Activated CD4-positive, alpha-beta T cell treated with anti-CD3 and anti-CD28 coated beads, Interleukin-2, amount 10 ng/mL, durations not matched to agents 24 days and 14 days (primary cell): Measurements from ENCODE around the gene DNAAF5. TPM values are rescaled to one million over a fixed set of nuclear protein-coding genes. Genes with fewer than 3 reads are reported as not detected.

Experiments
- DNase-seq: peaks from one replicate; pipeline ENCODE4 v3.0.0; 2022
- H3K27ac Mint-ChIP-seq: one replicate; pipeline ENCODE4 v1.8.0; 2022; ENCODE audit warnings: mild to moderate bottlenecking, mixed read lengths
- H3K27me3 Mint-ChIP-seq: one replicate; pipeline ENCODE4 v1.8.0; 2022; ENCODE audit warnings: mixed read lengths
- H3K36me3 Mint-ChIP-seq: one replicate; pipeline ENCODE4 v1.8.0; 2022; ENCODE audit warnings: low read depth, mild to moderate bottlenecking, mixed read lengths
- H3K4me1 Mint-ChIP-seq: one replicate; pipeline ENCODE4 v1.8.0; 2021; ENCODE audit warnings: mixed read lengths
- H3K4me3 Mint-ChIP-seq: one replicate; pipeline ENCODE4 v1.8.0; 2022; ENCODE audit warnings: mild to moderate bottlenecking, moderate library complexity, mixed read lengths
- H3K9me3 Mint-ChIP-seq: one replicate; pipeline ENCODE4 v1.8.0; 2021; ENCODE audit warnings: mixed read lengths
- intact Hi-C: fragments of 100-400 bp; cut with micrococcal nuclease; formaldehyde crosslinking; loops from one replicate; pipeline ENCODE4 v1.15.1; 2023
- total RNA-seq: library from RNA; stranded (reverse); gene quantifications from 2 replicates; pipeline ENCODE4 v1.2.3, GENCODE V29; 2022

The DNAAF5 gene
- total RNA-seq, 1 donor from 2014 or later = 50.6 TPM

DNA sequence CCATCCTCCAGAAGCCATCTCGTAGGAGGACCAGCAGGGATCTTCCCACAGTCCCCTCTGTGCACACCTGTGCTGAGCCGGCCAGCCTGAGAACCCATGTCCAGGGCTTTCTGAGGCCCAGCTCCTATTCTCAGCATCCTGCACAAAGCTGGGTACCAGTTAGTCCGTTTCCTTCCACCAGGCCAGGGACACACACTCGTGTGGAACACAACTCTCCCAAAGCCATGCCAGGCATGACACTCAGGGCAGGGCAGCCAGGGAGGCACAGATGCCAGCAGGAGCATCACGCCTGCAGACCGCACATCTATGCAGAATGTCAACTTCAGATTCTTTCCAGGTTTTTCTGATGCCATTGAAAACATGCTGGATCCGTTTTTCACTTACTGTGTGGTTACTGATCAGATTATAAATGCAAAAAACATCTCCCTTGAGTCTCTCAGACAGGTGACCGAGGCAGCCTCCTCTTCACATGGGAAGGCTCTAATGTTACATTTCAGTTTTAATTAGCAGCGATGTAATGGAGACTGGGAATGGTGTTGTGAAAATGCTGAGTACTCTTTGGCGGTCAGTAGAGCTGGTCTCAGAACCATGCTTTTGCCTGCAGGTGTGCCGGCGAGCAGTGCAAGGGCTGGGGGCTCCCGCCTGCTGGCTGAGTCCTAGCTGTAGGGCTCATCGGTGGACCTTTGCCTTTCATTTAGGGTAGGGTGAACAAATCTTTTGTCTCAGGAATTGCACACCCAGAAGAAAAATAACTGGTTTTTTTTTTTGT lies 102.5 kb downstream of the DNAAF5 start:
- Mint-ChIP-seq H3K4me1 (peaks cover 32% of the 10 kb centered on the region), H3K27me3 (no peaks in the 10 kb centered on the region), H3K27ac (no peak overlapping the region), H3K9me3 (no peaks in the 10 kb centered on the region), H3K36me3 (peaks cover 21% of the 10 kb centered on the region), H3K4me3 (no peak overlapping the region)
- intact Hi-C loops = no loop called here
- DNase-seq = no peak

DNA sequence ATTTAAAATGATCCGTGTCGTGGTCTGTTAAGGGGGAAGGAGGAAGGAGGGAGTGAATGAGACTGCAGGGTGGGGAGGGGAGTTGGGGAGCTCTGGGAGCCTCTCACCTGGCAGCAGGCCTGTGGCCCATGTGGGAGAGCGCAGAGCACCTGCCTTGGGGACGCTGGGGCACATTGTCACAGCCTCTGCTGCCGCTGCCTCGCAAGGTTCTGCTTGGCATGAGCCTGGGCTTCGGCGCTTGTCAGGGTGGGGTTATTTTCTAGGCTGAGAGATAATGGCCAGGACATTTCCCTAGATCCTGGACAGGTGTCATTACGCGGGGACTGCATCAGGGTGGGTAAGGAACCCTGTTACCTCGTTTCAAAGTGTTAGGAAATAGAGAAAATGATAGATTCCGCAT lies 103.6 kb downstream of the DNAAF5 start:
- H3K36me3 Mint-ChIP-seq = peaks cover 20% of the 10 kb centered on the region
- DNase-seq = no peak
- H3K4me1 Mint-ChIP-seq = peaks cover 31% of the 10 kb centered on the region
- intact Hi-C loops = loop anchor here (5.0 to 10.0 kb wide), 2 partner anchors 45 to 92 kb away; no protein-coding TSS in a partner anchor
- H3K27ac Mint-ChIP-seq = peak overlapping the region; percentile 77
- H3K4me3 Mint-ChIP-seq = no peak overlapping the region
- no peaks in the 10 kb centered on the region for H3K9me3 Mint-ChIP-seq
- H3K27me3 Mint-ChIP-seq = no peaks in the 10 kb centered on the region

DNA sequence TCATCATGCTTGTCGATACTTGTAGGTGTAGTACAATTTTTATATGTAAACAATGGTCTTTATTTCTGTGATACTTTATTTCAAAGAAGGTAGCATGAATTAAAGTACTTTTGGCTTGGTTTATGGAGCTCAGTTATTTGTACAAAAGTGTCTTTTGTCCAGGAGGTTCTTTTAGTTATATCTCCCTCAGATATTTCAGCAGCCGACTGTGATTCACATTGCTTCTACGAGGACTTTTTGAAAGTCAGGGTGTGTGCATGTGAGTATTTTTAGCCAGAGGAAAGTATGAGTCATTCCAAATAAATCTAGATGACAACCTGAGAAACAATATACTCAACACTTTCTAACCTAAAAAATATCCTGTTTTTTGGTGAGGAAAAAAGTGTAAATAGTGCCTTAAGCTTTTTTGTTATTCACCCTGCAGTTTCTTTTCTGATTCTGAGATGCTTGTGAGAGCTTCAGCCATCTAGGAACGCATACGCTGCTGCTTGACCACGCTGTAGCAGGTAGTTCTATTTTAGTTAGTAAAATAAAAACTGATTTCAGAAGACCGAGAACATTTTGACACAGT lies 105.2 kb downstream of the DNAAF5 start:
- peak overlapping the region; percentile 81 for H3K4me3 Mint-ChIP-seq
- peak; percentile 73 for DNase-seq
- H3K9me3 Mint-ChIP-seq = no peaks in the 10 kb centered on the region
- peaks cover 36% of the 10 kb centered on the region for H3K4me1 Mint-ChIP-seq
- peak overlapping the region; percentile 96 for H3K27ac Mint-ChIP-seq
- peaks cover 18% of the 10 kb centered on the region for H3K36me3 Mint-ChIP-seq
- no peaks in the 10 kb centered on the region for H3K27me3 Mint-ChIP-seq
- intact Hi-C loops = loop anchor here (1.0 to 10.0 kb wide), 5 partner anchors 14 to 230 kb away; no protein-coding TSS in a partner anchor

DNA sequence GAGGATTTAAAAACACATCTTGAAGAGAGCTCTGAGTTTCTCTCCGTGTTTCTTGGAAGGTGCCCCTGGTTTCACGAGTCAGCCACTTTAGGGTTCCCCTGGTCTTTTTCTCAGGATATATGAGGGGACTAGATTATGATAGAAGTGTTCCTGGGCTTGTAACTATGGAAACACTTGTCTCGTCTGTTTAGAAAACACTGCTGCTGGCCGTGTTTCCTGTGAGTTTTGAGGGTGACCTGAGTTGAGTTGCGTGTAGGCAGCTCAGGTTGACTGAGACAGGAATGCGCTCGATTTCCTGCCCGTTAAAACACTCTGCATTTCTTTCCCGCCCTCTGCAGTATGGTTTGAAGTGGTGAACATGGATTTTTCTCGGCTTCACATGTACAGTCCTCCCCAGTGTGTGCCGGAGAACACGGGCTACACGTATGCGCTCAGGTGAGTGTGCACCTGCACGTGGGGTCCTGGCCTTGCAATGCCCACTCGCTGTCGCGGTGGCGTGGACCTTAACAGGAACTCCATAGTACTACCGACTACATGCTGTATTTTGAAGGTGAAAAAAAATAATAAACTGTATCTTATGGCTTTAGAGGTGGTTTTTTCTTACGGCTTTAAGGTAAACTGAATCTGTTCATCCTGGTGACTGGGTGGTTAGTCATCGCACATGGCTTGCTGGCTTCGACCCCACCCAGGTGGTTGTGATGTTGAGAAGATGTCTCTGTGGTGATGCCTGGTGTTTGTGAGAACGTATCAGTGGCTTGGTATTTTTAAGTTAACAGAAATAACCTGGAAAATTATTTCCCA lies 105.9 kb downstream of the DNAAF5 start, which contains the start of gene SUN1:
SUN1 (plus strand) TSS at position 310 of the 801 bp plus-strand sequence; CDS start at position 359, 49 bp downstream.
- Mint-ChIP-seq H3K36me3 (peaks cover 18% of the 10 kb centered on the region), H3K4me3 (peak within 1 kb of the TSS; percentile 81), H3K27ac (peak within 1 kb of the TSS; percentile 96), H3K9me3 (no peaks in the 10 kb centered on the region), H3K4me1 (peaks cover 36% of the 10 kb centered on the region), H3K27me3 (no peaks in the 10 kb centered on the region)
- peak; percentile 83 for DNase-seq
- intact Hi-C loops = loop anchor here (1.0 to 10.0 kb wide), 4 partner anchors 40 to 231 kb away; no protein-coding TSS in a partner anchor

DNA sequence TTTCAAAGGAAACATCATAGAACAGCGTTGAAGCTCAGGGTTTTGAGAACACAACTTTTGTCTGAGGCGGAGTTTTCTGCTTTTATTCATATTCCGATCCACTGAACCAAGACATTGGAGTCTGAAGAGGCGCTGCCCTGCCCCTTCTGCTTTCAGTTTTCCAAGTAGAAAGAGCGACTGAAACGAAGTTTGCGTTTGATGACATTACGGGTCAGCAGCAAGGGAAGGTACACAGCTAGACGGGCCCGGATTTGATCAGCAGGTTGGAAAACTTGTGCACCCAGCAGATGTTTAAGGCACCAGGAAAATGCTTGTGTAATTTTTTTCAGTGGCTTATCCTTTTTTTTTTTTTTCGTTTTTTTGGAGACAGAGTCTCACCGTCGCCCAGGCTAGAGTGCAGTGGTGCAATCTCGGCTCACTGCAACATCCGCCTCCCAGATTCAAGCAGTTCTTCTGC lies 106.5 kb downstream of the DNAAF5 start:
- peak overlapping the region; percentile 81 for H3K4me3 Mint-ChIP-seq
- intact Hi-C loops = loop anchor here (1.0 to 10.0 kb wide), 4 partner anchors 40 to 232 kb away; no protein-coding TSS in a partner anchor
- DNase-seq = no peak
- peaks cover 19% of the 10 kb centered on the region for H3K36me3 Mint-ChIP-seq
- peak overlapping the region; percentile 96 for H3K27ac Mint-ChIP-seq
- peaks cover 36% of the 10 kb centered on the region for H3K4me1 Mint-ChIP-seq
- H3K27me3 Mint-ChIP-seq = no peaks in the 10 kb centered on the region
- H3K9me3 Mint-ChIP-seq = no peaks in the 10 kb centered on the region

DNA sequence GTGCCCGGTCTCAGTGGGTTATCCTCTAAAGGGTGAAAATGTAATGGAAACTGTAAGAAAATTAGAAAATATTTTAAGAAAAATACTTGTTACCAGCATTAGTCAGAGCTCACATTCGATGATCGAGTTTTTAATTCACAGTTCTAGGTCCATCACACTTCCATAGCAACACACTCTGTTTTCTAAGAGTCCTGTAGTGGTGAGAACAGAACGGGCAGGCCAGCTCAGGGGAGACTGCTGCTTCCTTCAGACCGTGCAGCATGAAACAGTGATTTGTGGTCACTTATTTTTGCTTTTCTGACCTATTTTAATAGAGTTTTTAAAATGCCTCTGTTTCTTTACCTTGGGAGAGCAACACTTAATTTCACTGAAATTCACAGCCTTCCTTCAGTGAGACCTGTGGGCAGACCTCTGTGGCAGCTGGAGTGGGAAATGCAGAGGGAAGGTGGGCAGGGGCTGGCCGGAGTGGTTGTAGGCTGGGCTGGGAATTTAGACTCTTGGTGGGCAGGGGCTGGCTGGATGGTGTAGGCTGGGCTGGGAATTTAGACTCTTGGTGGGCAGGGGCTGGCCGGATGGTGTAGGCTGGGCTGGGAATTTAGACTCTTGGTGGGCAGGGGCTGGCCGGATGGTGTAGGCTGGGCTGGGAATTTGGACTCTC lies 107.2 kb downstream of the DNAAF5 start:
- Mint-ChIP-seq H3K36me3 (peaks cover 21% of the 10 kb centered on the region), H3K27ac (no peak overlapping the region)

DNA sequence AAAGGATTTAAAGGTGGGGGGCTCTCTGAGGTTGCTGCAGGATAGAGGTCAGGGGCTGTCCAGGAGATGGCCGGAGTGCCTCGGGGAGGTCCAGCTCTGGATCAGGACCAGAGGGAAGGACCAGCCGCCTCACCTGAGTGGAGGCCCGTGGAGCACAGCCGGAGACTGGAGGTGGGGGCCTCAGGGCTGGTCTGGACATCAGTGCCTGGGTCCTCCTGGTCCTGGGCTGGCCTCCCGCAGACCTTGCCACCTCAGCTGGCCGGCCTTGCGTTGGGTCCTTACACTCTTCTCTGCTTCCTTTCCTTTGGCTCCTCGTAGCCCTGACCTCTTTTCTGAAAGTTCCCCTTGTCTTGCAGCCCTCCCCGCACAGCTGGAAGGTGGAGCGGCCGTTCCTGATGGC lies 107.8 kb downstream of the DNAAF5 start:
- no peak for DNase-seq
- Mint-ChIP-seq H3K4me3 (no peak overlapping the region), H3K27ac (no peak overlapping the region), H3K4me1 (peaks cover 36% of the 10 kb centered on the region), H3K9me3 (no peaks in the 10 kb centered on the region), H3K36me3 (peaks cover 25% of the 10 kb centered on the region), H3K27me3 (no peaks in the 10 kb centered on the region)
- intact Hi-C loops = loop anchor here (5.0 to 10.0 kb wide), 2 partner anchors 49 to 88 kb away; no protein-coding TSS in a partner anchor

More for the DNA sequence above, 107.2 kb downstream of the DNAAF5 start:
- Mint-ChIP-seq H3K4me3 (no peak overlapping the region), H3K27me3 (no peaks in the 10 kb centered on the region), H3K9me3 (no peaks in the 10 kb centered on the region), H3K4me1 (peaks cover 36% of the 10 kb centered on the region)
- intact Hi-C loops = loop anchor here (2.0 to 10.0 kb wide), 3 partner anchors 39 to 89 kb away; no protein-coding TSS in a partner anchor
- no peak for DNase-seq

DNA sequence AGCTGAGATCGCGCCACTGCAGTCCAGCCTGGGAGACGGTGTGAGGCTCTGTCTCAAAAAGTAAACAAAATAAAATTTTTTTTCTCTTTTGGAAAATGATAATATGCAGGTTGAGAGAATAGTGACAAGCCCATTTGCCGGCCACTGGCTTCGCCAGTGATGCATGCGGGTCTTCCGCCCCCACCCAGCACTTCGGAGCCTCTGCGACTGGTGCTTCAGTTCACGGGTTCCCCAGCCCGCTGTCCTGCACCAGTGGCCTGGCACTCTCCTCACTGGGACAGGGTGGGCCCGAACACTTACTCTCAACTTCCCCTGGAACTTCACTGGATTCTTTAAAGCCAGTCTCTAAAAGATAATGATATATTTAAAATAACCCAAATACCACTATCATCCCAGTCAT lies 108.5 kb downstream of the DNAAF5 start:
- intact Hi-C loops = loop anchor here (10.0 kb wide), 1 partner anchor 50 kb away; no protein-coding TSS in a partner anchor
- Mint-ChIP-seq H3K36me3 (peaks cover 31% of the 10 kb centered on the region), H3K4me1 (peaks cover 35% of the 10 kb centered on the region), H3K4me3 (no peak overlapping the region), H3K9me3 (no peaks in the 10 kb centered on the region), H3K27me3 (no peaks in the 10 kb centered on the region), H3K27ac (no peak overlapping the region)
- no peak for DNase-seq

DNA sequence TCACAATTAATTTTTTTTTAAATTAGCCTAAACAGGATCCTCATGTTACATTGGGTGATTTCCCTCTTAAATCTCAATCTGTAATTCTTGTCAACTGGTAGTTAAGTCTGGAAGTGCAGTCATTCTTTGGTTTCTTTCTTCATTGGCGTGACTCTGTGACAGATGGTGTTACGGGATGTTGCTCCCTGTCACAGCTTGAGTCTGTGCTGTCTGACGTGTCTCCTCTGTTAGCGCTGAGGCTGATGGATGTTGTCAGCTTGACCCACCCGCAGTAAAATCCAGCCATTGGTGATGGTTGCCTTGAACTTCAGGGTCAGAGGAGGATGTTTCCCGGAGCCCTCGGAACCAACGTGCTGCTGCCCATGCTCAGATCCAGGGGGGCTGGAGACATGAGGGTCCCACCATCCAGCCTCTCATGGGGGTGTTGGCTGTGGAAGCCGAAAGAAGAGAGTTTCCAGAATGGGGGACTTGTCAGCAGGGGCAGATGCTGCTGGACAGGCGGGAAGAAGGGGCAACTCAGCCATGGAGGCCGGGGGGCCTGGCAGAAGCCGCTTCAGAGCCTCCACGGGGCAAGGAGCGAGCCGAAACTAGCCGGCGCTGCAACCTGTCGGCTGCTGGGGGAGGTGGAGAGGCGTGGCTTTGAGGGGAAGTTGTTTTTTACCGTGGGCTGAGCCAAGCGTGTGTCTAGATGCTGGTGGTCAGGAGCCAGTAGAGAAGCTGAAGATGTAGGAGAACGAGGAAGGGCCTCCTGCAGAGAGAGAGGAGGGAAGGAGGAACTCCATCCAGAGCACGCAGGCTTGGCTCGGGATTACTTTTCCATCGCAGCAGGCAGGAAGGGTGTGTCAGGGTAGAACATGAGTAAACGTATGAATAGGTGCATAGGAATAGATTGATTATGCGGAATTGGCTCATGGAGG lies 109.2 kb downstream of the DNAAF5 start:
- intact Hi-C loops = loop anchor here (10.0 kb wide), 1 partner anchor 51 kb away; no protein-coding TSS in a partner anchor
- Mint-ChIP-seq H3K4me1 (peaks cover 28% of the 10 kb centered on the region), H3K27me3 (no peaks in the 10 kb centered on the region), H3K4me3 (no peak overlapping the region), H3K9me3 (no peaks in the 10 kb centered on the region), H3K36me3 (peaks cover 34% of the 10 kb centered on the region), H3K27ac (no peak overlapping the region)
- DNase-seq = no peak

Other genes with a start within 250 kb of the DNAAF5 start
- 12.2 and 12.9 TPM in 2 replicates for gene PDGFA, start 206.9 kb upstream of the DNAAF5 start, total RNA-seq
- 39.4 and 47.0 TPM in 2 replicates for gene PRKAR1B, start 582 bp downstream of the DNAAF5 start, total RNA-seq
- 85.8 and 90.3 TPM in 2 replicates for gene SUN1, start 105.8 kb downstream of the DNAAF5 start, total RNA-seq
- gene GET4, start 149.9 kb downstream of the DNAAF5 start, total RNA-seq = 35.8 and 41.0 TPM in 2 replicates
- gene ADAP1, start 228.0 kb downstream of the DNAAF5 start, total RNA-seq = 65.9 and 70.2 TPM in 2 replicates
- gene COX19, start 248.8 kb downstream of the DNAAF5 start, total RNA-seq = 15.3 and 22.4 TPM in 2 replicates